ENCODE data around the gene B3GNT3. TPM values are rescaled to one million over a fixed set of nuclear protein-coding genes. Genes with fewer than 3 reads are reported as not detected.

B3GNT3 gene
- total and polyA plus RNA-seq, 2 of the 13 experiments (the other 11 are each of a cell fraction or from before 2014, with no cell fraction given) = 0.86 to 4.0 TPM

DNA sequence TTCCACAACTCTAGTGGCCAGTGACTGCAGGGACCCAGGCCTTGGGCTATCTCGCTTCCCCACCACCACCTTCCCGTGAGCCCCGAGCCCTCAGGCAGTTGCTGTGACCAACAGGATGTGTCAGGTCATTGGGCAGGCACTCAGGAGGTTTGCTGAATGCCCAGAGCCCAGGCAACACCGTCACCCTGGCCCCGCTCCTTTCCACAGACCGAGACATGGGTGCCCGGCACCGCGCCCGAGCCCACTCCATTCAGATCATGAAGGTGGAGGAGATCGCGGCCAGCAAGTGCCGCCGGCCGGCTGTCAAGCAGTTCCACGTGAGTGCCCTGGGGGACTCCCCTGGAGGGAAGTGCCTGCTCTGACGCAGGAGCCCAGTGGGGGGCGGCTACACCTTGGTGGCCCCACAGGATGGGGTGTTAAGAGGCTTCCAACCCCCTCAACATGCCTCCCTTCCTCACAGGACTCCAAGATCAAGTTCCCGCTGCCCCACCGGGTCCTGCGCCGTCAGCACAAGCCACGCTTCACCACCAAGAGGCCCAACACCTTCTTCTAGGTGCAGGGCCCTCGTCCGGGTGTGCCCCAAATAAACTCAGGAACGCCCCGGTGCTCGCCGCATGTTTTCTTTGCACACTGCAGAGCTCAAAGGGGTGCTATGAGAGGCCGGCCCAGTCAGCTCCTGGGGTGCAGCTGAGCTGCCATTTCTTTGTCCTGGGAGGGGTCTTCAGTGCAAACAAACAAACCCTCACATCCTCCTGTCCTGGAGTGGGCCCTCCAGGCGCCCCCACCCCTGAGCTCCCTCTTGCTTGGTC is 68.0 kb downstream of the B3GNT3 start:
- ATAC-seq (no peak), FAIRE-seq (no peak), DNase-seq (ENCODE audit: low spot score) (no peak)
- Histone ChIP-seq H3K79me2 (ENCODE audit: insufficient read depth, low read length) (peaks cover 27% of the 10 kb centered on the region), H3K4me2 (ENCODE audit: low read depth, low read length) (no peak overlapping the region), H3K27ac (ENCODE audit: extremely low read length, insufficient read depth, low read length) (no peak overlapping the region), H4K20me1 (ENCODE audit: insufficient read depth, low read length) (peaks cover 55% of the 10 kb centered on the region), H3K9ac (ENCODE audit: insufficient read depth, low read depth, low read length) (no peak overlapping the region), H3K27me3 (ENCODE audit: control insufficient read depth in 1 of 2, insufficient read depth in 2 of 2, low read length in 2 of 2) (no peaks in the 10 kb centered on the region; a peak in 1 of 5 replicates), H3K9me3 (ENCODE audit: low read length) (no peaks in the 10 kb centered on the region), H3K4me1 (ENCODE audit: insufficient read depth, low read length) (peaks cover 44% of the 10 kb centered on the region), H3K36me3 (replicated peaks in 1 of 2; ENCODE audit: control insufficient read depth in 1 of 2, insufficient read depth in 2 of 2, low read length in 2 of 2) (peaks cover 14 to 33% of the 10 kb centered on the region in 2 experiments), H2AFZ (ENCODE audit: low read length) (no peak overlapping the region), H3K4me3 (replicated peaks in 1 of 3; ENCODE audit: insufficient read depth in 1 of 3, low read depth in 2 of 3, low read length in 3 of 3) (no peak overlapping the region)
- ChIA-PET POLR2A (interaction anchor here (1.6 kb wide), 1 partner anchor 16 kb away, joined by 3 read pairs; no protein-coding TSS in a partner anchor), CTCF (ENCODE audit: low intra/inter-chr PET ratio, low total read pairs) (no interaction called here)
- 97% methylated on average over 14 of the region's 31 CpGs for WGBS (ENCODE audit: low lambda C conversion rate)
- no TSS peak for BruUV-seq (replicated peaks)
- in situ Hi-C loops (cut with HindIII; ENCODE audit: extremely low pct_ligation_motif_present, low pct_unique_long_range_greater_than_20kb) = no loop called here
- intact Hi-C loops (cut with micrococcal nuclease; ENCODE audit: unreplicated experiment) = no loop called here
- TF ChIP-seq ZNF331 (CRISPR knock-in tag; IDR thresholded peaks at IDR 0.05) = no peak
- no peak for TF ChIP-seq ATRX (CRISPR knock-in tag; IDR thresholded peaks at IDR 0.05; ENCODE audit: borderline replicate concordance)
- TF ChIP-seq ZNF451 (CRISPR knock-in tag; IDR thresholded peaks at IDR 0.05) = no peak
- TF ChIP-seq GTF3A (CRISPR knock-in tag; conservative IDR thresholded peaks at IDR 0.05) = no peak
- TF ChIP-seq HNRNPLL (IDR thresholded peaks at IDR 0.05; ENCODE audit: low read depth, low read length, poor library complexity, severe bottlenecking) = peak; percentile 31
- TF ChIP-seq FOXP1 (IDR thresholded peaks at IDR 0.05) = no peak
- TF ChIP-seq FOXP1 (CRISPR knock-in tag; IDR thresholded peaks at IDR 0.05) = no peak
- TF ChIP-seq, protein P1, sequence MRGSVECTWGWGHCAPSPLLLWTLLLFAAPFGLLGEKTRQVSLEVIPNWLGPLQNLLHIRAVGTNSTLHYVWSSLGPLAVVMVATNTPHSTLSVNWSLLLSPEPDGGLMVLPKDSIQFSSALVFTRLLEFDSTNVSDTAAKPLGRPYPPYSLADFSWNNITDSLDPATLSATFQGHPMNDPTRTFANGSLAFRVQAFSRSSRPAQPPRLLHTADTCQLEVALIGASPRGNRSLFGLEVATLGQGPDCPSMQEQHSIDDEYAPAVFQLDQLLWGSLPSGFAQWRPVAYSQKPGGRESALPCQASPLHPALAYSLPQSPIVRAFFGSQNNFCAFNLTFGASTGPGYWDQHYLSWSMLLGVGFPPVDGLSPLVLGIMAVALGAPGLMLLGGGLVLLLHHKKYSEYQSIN (CRISPR knock-in tag; IDR thresholded peaks at IDR 0.05; ENCODE audit: borderline replicate concordance) = no peak
- peak; percentile 83 for TF ChIP-seq RBFOX2 (IDR thresholded peaks at IDR 0.05; ENCODE audit: low read depth, low read length)
- TF ChIP-seq NR0B2 (CRISPR knock-in tag; IDR thresholded peaks at IDR 0.05) = 0 out of 2 replicates have a peak, but pooled peaks have one; percentile 21
- TF ChIP-seq ZNF362 (CRISPR knock-in tag; IDR thresholded peaks at IDR 0.05; ENCODE audit: borderline replicate concordance) = no peak
- TF ChIP-seq DMAP1 (CRISPR knock-in tag; IDR thresholded peaks at IDR 0.05) = no peak
- no peak for TF ChIP-seq SMC3 (IDR thresholded peaks at IDR 0.05; ENCODE audit: low read length)
- peak; percentile 94 for TF ChIP-seq AGO2 (optimal IDR thresholded peaks at IDR 0.05; ENCODE audit: low read depth, low read length)
- no peak for TF ChIP-seq PTBP1 (IDR thresholded peaks at IDR 0.05; ENCODE audit: low read depth, low read length, poor library complexity, severe bottlenecking)
- 0 out of 2 replicates have a peak, but pooled peaks have one; percentile 23 for TF ChIP-seq HNRNPL (IDR thresholded peaks at IDR 0.05; ENCODE audit: low read depth, low read length)
- TF ChIP-seq ZNF234 (CRISPR knock-in tag; conservative IDR thresholded peaks at IDR 0.05) = no peak
- TF ChIP-seq, protein P2, sequence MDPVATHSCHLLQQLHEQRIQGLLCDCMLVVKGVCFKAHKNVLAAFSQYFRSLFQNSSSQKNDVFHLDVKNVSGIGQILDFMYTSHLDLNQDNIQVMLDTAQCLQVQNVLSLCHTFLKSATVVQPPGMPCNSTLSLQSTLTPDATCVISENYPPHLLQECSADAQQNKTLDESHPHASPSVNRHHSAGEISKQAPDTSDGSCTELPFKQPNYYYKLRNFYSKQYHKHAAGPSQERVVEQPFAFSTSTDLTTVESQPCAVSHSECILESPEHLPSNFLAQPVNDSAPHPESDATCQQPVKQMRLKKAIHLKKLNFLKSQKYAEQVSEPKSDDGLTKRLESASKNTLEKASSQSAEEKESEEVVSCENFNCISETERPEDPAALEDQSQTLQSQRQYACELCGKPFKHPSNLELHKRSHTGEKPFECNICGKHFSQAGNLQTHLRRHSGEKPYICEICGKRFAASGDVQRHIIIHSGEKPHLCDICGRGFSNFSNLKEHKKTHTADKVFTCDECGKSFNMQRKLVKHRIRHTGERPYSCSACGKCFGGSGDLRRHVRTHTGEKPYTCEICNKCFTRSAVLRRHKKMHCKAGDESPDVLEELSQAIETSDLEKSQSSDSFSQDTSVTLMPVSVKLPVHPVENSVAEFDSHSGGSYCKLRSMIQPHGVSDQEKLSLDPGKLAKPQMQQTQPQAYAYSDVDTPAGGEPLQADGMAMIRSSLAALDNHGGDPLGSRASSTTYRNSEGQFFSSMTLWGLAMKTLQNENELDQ (CRISPR knock-in tag; IDR thresholded peaks at IDR 0.05; ENCODE audit: borderline replicate concordance) = no peak

Data from HepG2 (cell line).